ENCODE measurements around the gene UBR4. TPM values are rescaled to one million over a fixed set of nuclear protein-coding genes. Genes with fewer than 3 reads are reported as not detected.
"Not testable (repeated sequence)": the region's sequence is repeated elsewhere in the genome, so short reads cannot be mapped to it uniquely, and the experiment has no call there.

Gene UBR4
- total RNA-seq, 1 experiment from 2014 or later: 201 TPM

DNA sequence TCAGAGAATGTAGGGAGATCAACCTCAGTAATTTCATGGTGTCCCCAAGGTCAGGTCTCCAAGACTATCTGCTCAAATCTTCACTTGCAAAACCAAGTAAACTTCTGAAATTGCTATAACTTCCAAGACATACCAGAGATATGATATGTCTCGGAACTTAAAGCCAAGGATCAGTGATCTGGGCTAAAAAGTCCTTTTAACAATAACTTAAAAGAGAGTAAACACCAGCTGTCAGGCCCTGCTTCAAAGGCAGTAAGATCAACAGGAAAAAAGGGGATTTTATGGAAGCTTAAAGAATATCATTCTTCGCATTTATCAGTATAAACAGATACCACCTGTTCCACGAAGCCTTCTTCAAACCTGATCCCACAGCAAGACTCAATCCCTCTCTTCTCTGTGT is 13.7 kb downstream of the UBR4 start:
- peaks cover 73% of the 10 kb centered on the region for H3K79me2 ChIP-seq (ENCODE audit: low read length)

DNA sequence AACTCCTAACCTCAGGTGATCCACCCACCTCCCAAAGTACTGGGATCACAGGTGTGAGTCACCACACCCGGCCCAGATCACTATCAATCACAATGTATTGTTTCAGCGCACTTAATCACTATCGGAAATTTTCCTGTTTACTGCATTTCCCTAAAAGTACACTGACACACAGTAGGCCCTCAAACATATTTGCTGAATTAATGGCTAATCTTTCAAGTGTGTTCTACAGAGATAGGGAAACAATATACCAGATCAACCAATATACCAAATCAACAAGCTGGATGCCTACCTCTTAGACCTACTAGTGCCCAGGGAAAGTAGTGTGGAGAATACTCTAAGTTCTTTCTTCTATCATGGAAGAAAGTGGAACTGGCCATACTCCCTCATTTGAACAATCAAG is 17.1 kb downstream of the UBR4 start:
- DNase-seq: no peak
- Histone ChIP-seq H3K9ac (ENCODE audit: low read length) (no peak overlapping the region), H3K27ac (ENCODE audit: low read length) (no peak overlapping the region), H3K4me1 (ENCODE audit: low read length) (no peaks in the 10 kb centered on the region), H3K9me2 (replicated peaks; ENCODE audit: insufficient read depth, low read length) (no peaks in the 10 kb centered on the region), H3K79me2 (ENCODE audit: low read length) (peaks cover 63% of the 10 kb centered on the region), H2AFZ (ENCODE audit: low read length) (no peak overlapping the region), H4K20me1 (ENCODE audit: insufficient read depth, low read depth, low read length) (no peaks in the 10 kb centered on the region), H3K9me3 (ENCODE audit: low read length) (no peaks in the 10 kb centered on the region), H3K4me3 (ENCODE audit: low read length) (no peak overlapping the region), H3K4me2 (ENCODE audit: low read depth, low read length, poor library complexity, severe bottlenecking) (no peak overlapping the region), H3K27me3 (ENCODE audit: low read length) (no peaks in the 10 kb centered on the region), H3K36me3 (ENCODE audit: insufficient read depth, low read length) (peaks cover 70% of the 10 kb centered on the region)

More for the DNA sequence above, 13.7 kb downstream of the UBR4 start:
- no peaks in the 10 kb centered on the region; the same call in 1 of the 2 replicates for H3K4me1 ChIP-seq (ENCODE audit: low read length)
- no peak overlapping the region for H2AFZ ChIP-seq (ENCODE audit: low read length)
- peaks cover 73% of the 10 kb centered on the region for H3K36me3 ChIP-seq (ENCODE audit: insufficient read depth, low read length)
- no peaks in the 10 kb centered on the region for H3K9me3 ChIP-seq (ENCODE audit: low read length)
- H3K9me2 ChIP-seq (replicated peaks; ENCODE audit: insufficient read depth, low read length): no peaks in the 10 kb centered on the region
- H3K9ac ChIP-seq (ENCODE audit: low read length): no peak overlapping the region
- no peak overlapping the region for H3K27ac ChIP-seq (ENCODE audit: low read length)
- 0 out of 2 replicates have a peak, but pooled peaks cover 11% of the 10 kb centered on the region for H4K20me1 ChIP-seq (ENCODE audit: insufficient read depth, low read depth, low read length)
- no peak overlapping the region for H3K4me2 ChIP-seq (ENCODE audit: low read depth, low read length, poor library complexity, severe bottlenecking)
- no peak overlapping the region for H3K4me3 ChIP-seq (ENCODE audit: low read length)
- H3K27me3 ChIP-seq (ENCODE audit: low read length): no peaks in the 10 kb centered on the region
- no peak for DNase-seq

DNA sequence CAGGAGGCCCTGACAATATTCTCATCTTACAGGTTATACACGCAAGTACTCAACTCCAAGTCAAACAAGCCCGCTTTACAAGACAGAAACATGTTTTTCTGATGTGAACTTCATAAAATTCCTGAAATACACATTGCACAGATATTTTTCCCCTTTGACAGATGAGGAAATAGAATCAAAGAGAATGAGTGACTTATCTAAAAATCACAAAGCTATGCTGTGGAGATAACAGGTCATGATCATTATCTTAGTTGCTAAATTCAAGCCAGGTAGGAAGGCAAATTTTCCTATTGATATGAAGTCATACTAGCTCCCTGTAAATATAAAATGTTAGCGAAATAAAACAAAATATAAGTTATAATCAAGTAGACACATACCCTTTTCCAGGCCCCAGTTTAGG is 18.3 kb downstream of the UBR4 start:
- H2AFZ ChIP-seq (ENCODE audit: low read length): no peak overlapping the region

DNA sequence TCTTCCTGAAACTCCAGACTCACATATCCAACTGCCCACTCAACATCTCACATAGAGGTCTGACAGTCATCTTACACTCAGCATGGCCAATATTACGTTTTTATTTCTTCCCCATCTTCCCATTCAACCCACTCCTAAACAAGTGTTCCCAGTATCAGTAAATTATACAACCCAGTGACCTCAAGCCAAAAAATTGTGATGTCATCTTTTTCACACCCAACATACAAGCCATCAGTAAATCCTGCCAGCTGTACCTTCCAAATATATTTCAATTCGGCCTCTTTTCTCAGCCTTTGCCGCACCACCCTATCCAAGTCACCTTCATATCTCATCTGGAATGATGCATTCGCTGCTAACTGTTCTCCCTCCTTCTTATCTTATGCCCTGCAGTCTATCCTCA is 19.6 kb downstream of the UBR4 start:
- H3K9ac ChIP-seq (ENCODE audit: low read length): no peak overlapping the region
- no peaks in the 10 kb centered on the region for H3K4me1 ChIP-seq (ENCODE audit: low read length)
- peaks cover 65% of the 10 kb centered on the region for H3K36me3 ChIP-seq (ENCODE audit: insufficient read depth, low read length)

More for the DNA sequence above, 18.3 kb downstream of the UBR4 start:
- Histone ChIP-seq H4K20me1 (ENCODE audit: insufficient read depth, low read depth, low read length) (no peaks in the 10 kb centered on the region), H3K4me1 (ENCODE audit: low read length) (no peaks in the 10 kb centered on the region), H3K9me3 (ENCODE audit: low read length) (no peaks in the 10 kb centered on the region), H3K27ac (ENCODE audit: low read length) (no peak overlapping the region), H3K27me3 (ENCODE audit: low read length) (no peaks in the 10 kb centered on the region), H3K79me2 (ENCODE audit: low read length) (peaks cover 58% of the 10 kb centered on the region), H3K4me2 (ENCODE audit: low read depth, low read length, poor library complexity, severe bottlenecking) (no peak overlapping the region), H3K9ac (ENCODE audit: low read length) (no peak overlapping the region), H3K36me3 (ENCODE audit: insufficient read depth, low read length) (peaks cover 66% of the 10 kb centered on the region), H3K9me2 (replicated peaks; ENCODE audit: insufficient read depth, low read length) (no peaks in the 10 kb centered on the region), H3K4me3 (ENCODE audit: low read length) (no peak overlapping the region)
- DNase-seq: no peak

DNA sequence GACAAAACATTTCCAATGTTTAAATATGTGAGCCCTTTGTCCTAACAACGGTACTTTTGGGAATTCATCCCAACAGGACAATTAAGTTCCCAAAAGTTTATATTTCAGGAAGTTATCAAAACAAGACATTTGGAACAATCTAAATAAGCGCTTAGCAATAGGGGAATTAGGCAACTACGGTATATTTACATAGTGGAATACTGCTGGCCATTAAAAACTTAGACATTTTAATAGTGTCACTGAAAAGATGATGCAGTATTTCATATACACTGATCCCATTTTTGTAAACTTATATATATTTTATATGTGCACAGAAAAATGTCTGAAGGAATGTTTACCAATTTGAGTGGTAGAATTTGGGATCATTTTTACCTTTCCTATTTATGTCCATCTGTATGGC is 20.8 kb downstream of the UBR4 start:
- H4K20me1 ChIP-seq (ENCODE audit: insufficient read depth, low read depth, low read length): no peaks in the 10 kb centered on the region
- no peaks in the 10 kb centered on the region for H3K4me1 ChIP-seq (ENCODE audit: low read length)
- no peaks in the 10 kb centered on the region for H3K9me3 ChIP-seq (ENCODE audit: low read length)
- no peak overlapping the region for H3K9ac ChIP-seq (ENCODE audit: low read length)
- DNase-seq: no peak
- no peak overlapping the region for H3K4me2 ChIP-seq (ENCODE audit: low read depth, low read length, poor library complexity, severe bottlenecking)
- peaks cover 72% of the 10 kb centered on the region for H3K36me3 ChIP-seq (ENCODE audit: insufficient read depth, low read length)
- H3K27ac ChIP-seq (ENCODE audit: low read length): no peak overlapping the region
- H3K4me3 ChIP-seq (ENCODE audit: low read length): no peak overlapping the region
- H2AFZ ChIP-seq (ENCODE audit: low read length): no peak overlapping the region
- no peaks in the 10 kb centered on the region for H3K27me3 ChIP-seq (ENCODE audit: low read length)
- H3K79me2 ChIP-seq (ENCODE audit: low read length): peaks cover 44% of the 10 kb centered on the region
- H3K9me2 ChIP-seq (replicated peaks; ENCODE audit: insufficient read depth, low read length): no peaks in the 10 kb centered on the region

More for the DNA sequence above, 19.6 kb downstream of the UBR4 start:
- Histone ChIP-seq H3K79me2 (ENCODE audit: low read length) (peaks cover 46% of the 10 kb centered on the region), H3K4me2 (ENCODE audit: low read depth, low read length, poor library complexity, severe bottlenecking) (no peak overlapping the region), H2AFZ (ENCODE audit: low read length) (no peak overlapping the region), H4K20me1 (ENCODE audit: insufficient read depth, low read depth, low read length) (no peaks in the 10 kb centered on the region), H3K9me3 (ENCODE audit: low read length) (no peaks in the 10 kb centered on the region), H3K4me3 (ENCODE audit: low read length) (no peak overlapping the region), H3K9me2 (replicated peaks; ENCODE audit: insufficient read depth, low read length) (no peaks in the 10 kb centered on the region), H3K27ac (ENCODE audit: low read length) (no peak overlapping the region), H3K27me3 (ENCODE audit: low read length) (no peaks in the 10 kb centered on the region)
- no peak for DNase-seq

DNA sequence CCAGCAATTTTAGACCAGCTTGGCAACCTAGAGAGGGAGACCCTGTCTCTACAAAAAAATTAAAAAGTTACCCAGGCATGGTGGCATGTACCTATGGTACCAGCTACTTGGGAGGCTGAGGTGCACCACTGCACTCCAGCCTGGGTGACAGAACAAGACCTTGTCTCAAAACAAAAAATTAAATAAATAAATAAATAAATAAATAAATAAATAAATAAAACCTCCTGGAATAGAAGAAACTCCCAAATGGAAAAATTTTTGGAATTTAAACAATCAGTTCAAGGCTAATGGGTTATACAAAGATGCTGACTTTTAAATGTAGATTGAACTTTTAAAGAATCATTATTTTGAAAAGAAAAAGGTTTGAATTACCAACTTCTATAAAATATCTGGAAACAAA is 22.2 kb downstream of the UBR4 start:
- Histone ChIP-seq H3K79me2 (ENCODE audit: low read length) (peaks cover 33% of the 10 kb centered on the region), H3K27me3 (ENCODE audit: low read length) (no peaks in the 10 kb centered on the region), H3K4me2 (ENCODE audit: low read depth, low read length, poor library complexity, severe bottlenecking) (no peak overlapping the region), H2AFZ (ENCODE audit: low read length) (no peak overlapping the region), H3K9me3 (ENCODE audit: low read length) (no peaks in the 10 kb centered on the region), H3K4me3 (ENCODE audit: low read length) (no peak overlapping the region), H3K36me3 (ENCODE audit: insufficient read depth, low read length) (peaks cover 70% of the 10 kb centered on the region), H3K9me2 (replicated peaks; ENCODE audit: insufficient read depth, low read length) (no peaks in the 10 kb centered on the region), H3K9ac (ENCODE audit: low read length) (no peak overlapping the region), H3K27ac (ENCODE audit: low read length) (no peak overlapping the region), H3K4me1 (ENCODE audit: low read length) (no peaks in the 10 kb centered on the region), H4K20me1 (ENCODE audit: insufficient read depth, low read depth, low read length) (no peaks in the 10 kb centered on the region)
- no peak for DNase-seq

DNA sequence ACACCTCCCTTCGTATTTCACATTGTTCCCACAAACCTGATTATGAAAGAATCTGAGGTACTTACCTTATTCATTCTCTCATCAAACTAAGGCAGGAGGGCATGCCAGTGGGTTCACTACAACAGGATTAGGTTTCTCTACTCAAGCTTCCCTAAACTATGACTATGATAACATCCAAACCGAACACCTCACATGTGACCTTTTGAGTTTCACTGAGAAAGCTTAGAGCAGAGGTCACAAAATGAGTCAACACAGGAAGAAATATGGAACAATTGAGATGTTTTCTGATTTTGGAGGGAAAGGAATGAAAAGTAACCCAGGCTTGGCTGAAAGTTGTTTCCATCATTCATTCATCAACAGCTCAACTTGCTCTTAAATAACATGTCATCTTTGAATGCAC is 24.1 kb downstream of the UBR4 start:
- peaks cover 24% of the 10 kb centered on the region for H3K79me2 ChIP-seq (ENCODE audit: low read length)
- H3K9ac ChIP-seq (ENCODE audit: low read length): no peak overlapping the region
- no peaks in the 10 kb centered on the region for H4K20me1 ChIP-seq (ENCODE audit: insufficient read depth, low read depth, low read length)
- no peak overlapping the region for H3K4me3 ChIP-seq (ENCODE audit: low read length)
- H3K4me2 ChIP-seq (ENCODE audit: low read depth, low read length, poor library complexity, severe bottlenecking): no peak overlapping the region
- H3K9me2 ChIP-seq (replicated peaks; ENCODE audit: insufficient read depth, low read length): no peaks in the 10 kb centered on the region
- H3K27ac ChIP-seq (ENCODE audit: low read length): no peak overlapping the region
- no peak overlapping the region for H2AFZ ChIP-seq (ENCODE audit: low read length)
- DNase-seq: no peak
- no peaks in the 10 kb centered on the region for H3K9me3 ChIP-seq (ENCODE audit: low read length)
- peaks cover 67% of the 10 kb centered on the region for H3K36me3 ChIP-seq (ENCODE audit: insufficient read depth, low read length)
- no peaks in the 10 kb centered on the region for H3K27me3 ChIP-seq (ENCODE audit: low read length)
- no peaks in the 10 kb centered on the region for H3K4me1 ChIP-seq (ENCODE audit: low read length)

DNA sequence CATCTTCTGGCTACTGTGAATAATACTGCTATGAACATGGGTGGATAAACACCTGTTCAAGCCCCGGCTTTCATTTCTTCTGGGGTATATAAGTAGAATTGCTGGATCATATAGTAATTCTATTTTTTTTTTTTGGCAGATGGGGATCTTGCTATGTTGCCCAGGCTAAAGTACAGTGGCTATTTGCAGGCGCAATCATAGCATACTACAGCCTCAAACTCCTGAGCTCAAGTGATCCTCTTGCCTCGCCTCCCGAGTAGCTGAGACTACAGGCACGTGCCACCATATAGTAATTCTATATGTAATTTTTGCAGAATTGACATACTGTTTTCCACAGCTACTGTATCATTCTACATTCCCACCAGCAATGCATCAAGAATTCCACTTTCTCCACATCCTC is 27.8 kb downstream of the UBR4 start:
- no peaks in the 10 kb centered on the region for H3K27me3 ChIP-seq (ENCODE audit: low read length)
- H3K4me1 ChIP-seq (ENCODE audit: low read length): no peaks in the 10 kb centered on the region
- no peak for DNase-seq
- no peak overlapping the region for H3K9ac ChIP-seq (ENCODE audit: low read length)
- peaks cover 59% of the 10 kb centered on the region for H3K36me3 ChIP-seq (ENCODE audit: insufficient read depth, low read length)
- H3K4me2 ChIP-seq (ENCODE audit: low read depth, low read length, poor library complexity, severe bottlenecking): no peak overlapping the region
- H3K79me2 ChIP-seq (ENCODE audit: low read length): peaks cover 4% of the 10 kb centered on the region; the same call in 1 of the 2 replicates
- H3K4me3 ChIP-seq (ENCODE audit: low read length): no peak overlapping the region
- H3K27ac ChIP-seq (ENCODE audit: low read length): no peak overlapping the region
- H2AFZ ChIP-seq (ENCODE audit: low read length): no peak overlapping the region
- no peaks in the 10 kb centered on the region for H3K9me3 ChIP-seq (ENCODE audit: low read length)
- no peaks in the 10 kb centered on the region for H3K9me2 ChIP-seq (replicated peaks; ENCODE audit: insufficient read depth, low read length)
- no peaks in the 10 kb centered on the region for H4K20me1 ChIP-seq (ENCODE audit: insufficient read depth, low read depth, low read length)

DNA sequence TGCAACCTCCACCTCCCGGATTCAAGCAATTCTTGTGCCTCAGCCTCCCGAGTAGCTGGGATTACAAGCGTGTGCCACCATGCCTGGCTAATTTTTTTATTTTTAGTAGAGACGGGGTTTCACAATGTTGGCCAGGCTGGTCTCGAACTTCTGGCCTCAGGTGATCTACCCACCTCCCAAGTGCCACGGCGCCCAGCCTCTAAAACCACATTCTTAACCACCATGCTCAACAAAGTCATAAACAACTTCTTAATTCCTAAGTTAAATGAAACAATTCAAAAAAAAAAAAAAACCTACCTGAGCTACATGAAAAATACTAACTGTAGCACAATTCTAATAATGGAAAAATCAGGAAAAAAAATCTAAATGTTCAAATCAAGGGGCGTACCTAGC is 29.8 kb downstream of the UBR4 start:
- H3K4me1 ChIP-seq (ENCODE audit: low read length); H3K9me2 ChIP-seq (replicated peaks; ENCODE audit: insufficient read depth, low read length); H3K27me3 ChIP-seq (ENCODE audit: low read length); H4K20me1 ChIP-seq (ENCODE audit: insufficient read depth, low read depth, low read length); H3K4me2 ChIP-seq (ENCODE audit: low read depth, low read length, poor library complexity, severe bottlenecking); H2AFZ ChIP-seq (ENCODE audit: low read length); H3K4me3 ChIP-seq (ENCODE audit: low read length); DNase-seq; H3K27ac ChIP-seq (ENCODE audit: low read length); H3K9me3 ChIP-seq (ENCODE audit: low read length); H3K9ac ChIP-seq (ENCODE audit: low read length): not testable (repeated sequence)
- Histone ChIP-seq H3K36me3 (ENCODE audit: insufficient read depth, low read length) (peaks cover 62% of the 10 kb centered on the region), H3K79me2 (ENCODE audit: low read length) (peaks cover 12% of the 10 kb centered on the region; the same call in 1 of the 2 replicates)
